ENCODE data around the gene PLA2G5.
A peak's percentile ranks its signal among the peaks of the same experiment; 100 is the strongest.

The PLA2G5 gene

DNA sequence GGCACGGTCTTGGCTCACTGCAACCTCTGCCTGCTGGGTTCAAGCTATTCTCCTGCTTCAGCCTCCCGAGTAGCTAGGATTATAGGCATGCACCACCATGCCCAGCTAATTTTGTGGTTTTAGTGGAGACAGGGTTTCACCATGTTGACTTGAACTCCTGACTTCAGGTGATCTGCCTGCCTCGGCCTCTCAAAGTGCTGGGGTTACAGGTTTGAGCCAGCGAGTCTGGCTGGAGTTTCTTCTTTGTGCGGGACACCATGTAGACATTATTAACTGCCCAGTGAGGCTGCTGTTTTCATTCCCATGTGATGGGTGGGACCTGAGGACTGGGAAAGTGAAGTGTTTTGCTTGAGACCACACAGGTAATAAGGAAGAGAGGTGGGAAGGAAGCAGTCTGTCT, 23.3 kb downstream of the PLA2G5 start:
- no peak for DNase-seq

GRCh38 chr1:20093940-20094391, 24.0 kb downstream of the PLA2G5 start:
- no peak for DNase-seq

GRCh38 chr1:20095564-20096434, 25.8 kb downstream of the PLA2G5 start:
- DNase-seq: no peak

DNA sequence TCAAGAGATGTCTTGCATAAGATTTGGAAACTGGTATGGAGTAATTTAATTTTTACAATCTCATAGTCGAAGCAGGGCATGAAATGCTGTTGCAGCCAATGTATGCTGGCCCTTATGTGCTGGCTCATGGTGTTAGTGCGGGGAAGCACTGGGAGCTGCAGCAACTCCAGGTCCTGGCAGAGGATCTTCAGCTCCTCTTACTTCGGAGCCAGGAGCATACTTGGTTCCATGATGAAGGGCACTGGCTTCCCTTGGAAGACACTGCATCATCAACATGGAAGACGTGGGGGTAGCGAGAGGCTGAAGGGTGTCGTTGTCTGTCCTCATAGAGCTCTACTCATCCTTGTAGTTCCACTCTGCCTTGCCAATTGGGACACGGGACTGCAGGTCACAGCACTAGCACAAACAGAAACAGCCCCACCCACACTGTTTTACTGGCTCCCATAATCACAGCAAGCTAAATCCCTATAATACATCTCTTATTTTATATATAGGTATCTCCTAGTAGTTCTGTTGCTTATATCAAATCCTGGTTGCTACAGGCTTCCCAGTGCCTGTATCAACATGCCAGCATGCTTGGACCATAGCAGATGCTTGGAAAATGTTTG, 26.9 kb downstream of the PLA2G5 start:
- no peak for DNase-seq

- DNase-seq: no peak
Measured at GRCh38 chr1:20099533-20099932, 29.5 kb downstream of the PLA2G5 start.

DNA sequence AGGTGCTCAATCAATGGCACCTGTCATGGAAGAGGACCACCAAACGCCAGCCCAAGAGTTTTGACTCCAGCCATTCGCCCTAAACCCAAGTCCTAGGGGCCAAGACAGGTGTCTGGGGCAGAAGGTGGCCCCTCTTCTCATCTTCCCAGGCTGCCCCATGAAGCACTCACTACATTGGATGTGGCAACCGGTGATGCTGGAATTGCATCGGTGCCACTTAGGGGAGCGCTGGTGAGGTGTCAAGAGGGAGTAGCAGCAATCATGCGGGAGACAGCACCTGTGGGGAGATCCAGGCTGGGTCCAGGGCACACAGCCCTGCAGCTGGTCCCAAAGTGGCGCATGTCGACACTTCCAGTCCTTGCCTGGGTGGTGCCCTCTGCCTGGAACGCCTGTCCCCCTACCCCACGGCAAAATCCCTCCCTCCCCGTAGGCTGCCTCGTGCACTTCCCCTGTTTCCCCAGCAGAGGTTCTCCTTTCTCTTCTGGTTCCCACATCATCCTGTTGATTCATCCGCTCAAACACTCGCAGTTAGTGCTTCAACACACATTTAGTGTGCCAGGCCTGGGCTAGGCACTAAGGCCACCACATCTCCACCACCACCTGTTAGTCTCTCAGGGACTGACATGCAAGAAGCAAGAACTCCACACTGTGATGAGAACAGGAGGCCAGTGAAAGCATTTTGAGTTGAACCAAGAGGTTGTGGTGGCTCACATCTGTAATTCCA, 30.8 kb downstream of the PLA2G5 start:
- DNase-seq: peak; percentile 27

GRCh38 chr1:20102875-20103274, 32.9 kb downstream of the PLA2G5 start:
- DNase-seq: no peak

GRCh38 chr1:20105856-20106255, 35.9 kb downstream of the PLA2G5 start:
- no peak for DNase-seq

GRCh38 chr1:20107351-20107750, 37.4 kb downstream of the PLA2G5 start:
- no peak for DNase-seq

- no peak for DNase-seq
Measured at GRCh38 chr1:20107796-20108195, 37.8 kb downstream of the PLA2G5 start.

DNA sequence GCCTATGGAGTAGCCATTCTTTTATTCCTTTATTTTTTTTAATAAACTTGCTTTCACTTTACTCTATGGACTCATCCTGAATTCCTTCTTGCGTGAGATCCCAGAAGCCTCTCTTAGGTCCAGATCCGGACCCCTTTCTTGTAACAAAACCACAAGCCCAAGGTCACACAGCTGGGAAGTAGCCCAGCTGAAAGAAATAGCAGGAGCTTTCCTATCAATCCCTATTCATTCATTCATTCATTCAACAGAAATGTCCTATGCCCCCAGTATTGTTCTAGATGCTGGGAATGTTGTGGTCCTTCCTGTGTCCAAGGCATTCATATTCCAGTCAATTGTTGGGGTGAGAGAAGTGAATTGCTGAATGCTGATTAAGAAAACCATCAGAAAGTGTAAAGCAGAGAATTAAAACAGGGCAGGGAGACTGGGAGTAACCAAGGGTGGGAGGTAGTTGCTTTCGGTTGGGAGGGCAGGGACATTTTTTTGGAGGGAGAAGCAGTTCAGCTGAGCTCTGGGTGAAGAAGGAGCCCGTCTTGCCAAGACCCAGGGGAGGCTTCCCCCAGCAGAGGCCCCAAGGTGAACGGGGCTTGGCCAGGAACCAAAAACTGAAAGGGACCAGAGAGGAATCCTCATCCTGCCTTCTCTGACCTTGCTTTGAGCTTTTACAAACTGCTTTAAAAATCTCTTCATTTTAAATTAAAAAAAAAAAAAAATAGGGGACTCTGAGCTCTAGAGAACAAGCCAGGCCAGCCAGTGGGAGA, 38.6 kb downstream of the PLA2G5 start:
- DNase-seq: no peak

- DNase-seq: no peak
Measured at GRCh38 chr1:20109223-20109856, 39.3 kb downstream of the PLA2G5 start.

GRCh38 chr1:20110679-20111078, 40.7 kb downstream of the PLA2G5 start:
- DNase-seq: no peak

DNA sequence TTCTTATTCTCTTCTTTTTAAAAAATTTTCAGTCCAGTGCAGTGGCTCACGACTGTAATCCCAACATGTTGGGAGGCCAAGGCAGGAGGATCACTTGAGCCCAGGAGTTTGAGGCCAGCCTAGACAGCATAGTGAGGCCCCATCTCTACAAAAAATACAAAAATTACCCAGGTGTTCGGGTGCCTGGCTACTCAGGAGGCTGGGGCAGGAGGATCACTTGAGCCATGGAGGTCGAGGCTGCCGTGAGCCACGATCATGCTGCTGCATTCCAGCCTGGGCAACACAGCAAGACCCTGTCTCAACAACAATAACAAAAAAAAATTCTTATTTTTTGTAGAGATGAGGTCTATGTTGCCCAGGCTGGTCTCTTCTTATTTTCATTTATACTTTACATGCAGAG, 41.5 kb downstream of the PLA2G5 start:
- DNase-seq: no peak

- no peak for DNase-seq
Measured at GRCh38 chr1:20112279-20113000, 42.4 kb downstream of the PLA2G5 start.

- DNase-seq: no peak
Measured at GRCh38 chr1:20114021-20114648, 44.1 kb downstream of the PLA2G5 start.

DNA sequence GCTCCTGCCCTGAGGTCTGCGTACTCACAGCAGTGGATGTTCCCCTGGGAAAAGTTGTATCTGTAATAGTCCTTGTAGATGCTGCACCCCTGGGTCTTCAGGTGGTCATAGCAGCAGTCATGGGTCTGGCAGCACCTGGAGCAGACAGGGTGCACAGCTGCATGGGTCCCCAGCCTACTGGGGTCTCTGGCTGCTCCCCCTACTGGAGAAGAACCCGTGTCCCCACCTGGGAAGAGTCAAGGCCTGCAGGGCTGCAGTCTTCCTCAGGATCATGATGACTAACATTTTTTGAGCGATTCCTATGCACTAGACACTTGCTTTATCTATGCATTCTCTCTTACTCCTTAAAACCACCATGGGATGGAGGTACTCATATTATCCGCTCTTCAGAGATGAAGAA, 45.5 kb downstream of the PLA2G5 start:
- DNase-seq: no peak

- DNase-seq: no peak
Measured at GRCh38 chr1:20115916-20116315, 45.9 kb downstream of the PLA2G5 start.

DNA sequence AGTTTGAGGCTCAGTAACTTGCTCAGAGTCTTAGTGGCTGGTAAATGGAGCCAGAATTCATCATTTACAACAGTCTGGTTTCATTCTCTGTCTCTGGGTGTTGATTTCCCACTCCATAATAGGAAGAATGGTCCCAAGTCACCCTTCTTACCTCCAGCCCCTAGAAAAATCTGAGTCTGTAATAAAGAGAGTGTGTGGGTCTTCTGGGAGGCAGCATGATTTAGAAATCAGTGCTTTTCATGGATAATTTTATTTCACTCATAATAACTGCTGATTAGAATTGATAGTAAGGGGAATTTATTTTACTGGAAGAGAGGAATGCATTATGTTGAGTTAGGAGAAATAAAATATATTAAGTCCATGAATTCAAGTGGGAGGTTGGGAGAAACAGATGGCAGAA, 47.2 kb downstream of the PLA2G5 start:
- no peak for DNase-seq

GRCh38 chr1:20119347-20119746, 49.4 kb downstream of the PLA2G5 start, which contains the start of gene PLA2G2D:
Gene PLA2G2D (minus strand): TSS chr1:20119536. CDS start chr1:20119498, 38 bp downstream.
- no peak for DNase-seq

GRCh38 chr1:20120796-20121195, 50.8 kb downstream of the PLA2G5 start:
- no peak for DNase-seq
